ENCODE data around the gene ARHGDIA. TPM values are rescaled to one million over a fixed set of nuclear protein-coding genes. Genes with fewer than 3 reads are reported as not detected.

The ARHGDIA gene
- total RNA-seq, 1 experiment from 2014 or later, result 247 TPM

DNA sequence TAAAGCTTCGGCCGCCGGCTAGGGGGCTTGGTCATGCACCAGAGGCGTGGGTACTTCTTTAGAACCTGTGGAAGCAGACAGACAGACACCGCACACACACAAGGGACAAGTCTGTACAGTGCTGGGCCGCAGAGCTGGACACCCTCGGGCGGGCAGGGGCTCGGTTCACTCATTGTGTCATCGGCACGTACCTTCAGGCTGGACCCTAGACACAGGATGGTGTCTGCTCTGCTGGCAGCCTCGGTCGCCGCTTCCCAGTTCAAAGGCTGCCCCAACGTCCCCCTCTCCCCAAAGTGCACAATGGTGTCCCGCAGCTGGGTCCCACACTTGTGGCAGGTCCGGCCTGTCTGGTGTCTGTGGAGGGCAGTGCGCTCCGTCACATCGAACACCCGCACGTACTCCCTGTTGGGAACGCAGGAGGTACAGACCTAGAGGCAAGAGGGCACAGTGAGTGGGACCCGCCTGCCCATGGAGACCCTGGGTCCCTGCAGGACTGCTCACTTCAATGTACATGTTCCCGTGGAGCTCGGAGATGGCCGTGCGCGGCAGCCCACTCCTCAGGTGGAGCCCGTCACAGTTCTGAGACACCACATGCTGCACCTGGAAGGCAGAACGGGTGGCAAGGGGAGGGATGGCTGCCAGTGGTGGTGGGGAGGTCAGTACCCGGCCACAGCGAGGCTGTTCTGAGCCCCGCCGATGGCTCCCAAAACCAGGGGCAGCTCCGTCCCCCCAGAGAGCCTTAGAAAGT is 43.1 kb upstream of the ARHGDIA start:
- H3K9me3 Mint-ChIP-seq, result no peaks in the 10 kb centered on the region
- DNase-seq (ENCODE audit: low spot score), result no peak
- ChIA-PET CTCF (no interaction called here), POLR2A (interaction anchor here (2.0 kb wide), 1 partner anchor 9 kb away, joined by 7 read pairs; no protein-coding TSS in a partner anchor)
- TF ChIP-seq, protein P1, sequence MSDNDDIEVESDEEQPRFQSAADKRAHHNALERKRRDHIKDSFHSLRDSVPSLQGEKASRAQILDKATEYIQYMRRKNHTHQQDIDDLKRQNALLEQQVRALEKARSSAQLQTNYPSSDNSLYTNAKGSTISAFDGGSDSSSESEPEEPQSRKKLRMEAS (CRISPR knock-in tag; IDR thresholded peaks at IDR 0.05), result no peak
- TF ChIP-seq ELF4 (CRISPR knock-in tag; IDR thresholded peaks at IDR 0.05; ENCODE audit: low read depth), result no peak
- no peak for TF ChIP-seq TP53 (CRISPR knock-in tag; IDR thresholded peaks at IDR 0.05)
- TF ChIP-seq, protein P2, sequence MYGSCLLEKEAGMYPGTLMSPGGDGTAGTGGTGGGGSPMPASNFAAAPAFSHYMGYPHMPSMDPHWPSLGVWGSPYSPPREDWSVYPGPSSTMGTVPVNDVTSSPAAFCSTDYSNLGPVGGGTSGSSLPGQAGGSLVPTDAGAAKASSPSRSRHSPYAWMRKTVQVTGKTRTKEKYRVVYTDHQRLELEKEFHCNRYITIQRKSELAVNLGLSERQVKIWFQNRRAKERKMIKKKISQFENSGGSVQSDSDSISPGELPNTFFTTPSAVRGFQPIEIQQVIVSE (CRISPR knock-in tag; IDR thresholded peaks at IDR 0.05; ENCODE audit: borderline replicate concordance), result no peak
- no peak for TF ChIP-seq NR1H2 (CRISPR knock-in tag; IDR thresholded peaks at IDR 0.05)
- TF ChIP-seq, protein P3, sequence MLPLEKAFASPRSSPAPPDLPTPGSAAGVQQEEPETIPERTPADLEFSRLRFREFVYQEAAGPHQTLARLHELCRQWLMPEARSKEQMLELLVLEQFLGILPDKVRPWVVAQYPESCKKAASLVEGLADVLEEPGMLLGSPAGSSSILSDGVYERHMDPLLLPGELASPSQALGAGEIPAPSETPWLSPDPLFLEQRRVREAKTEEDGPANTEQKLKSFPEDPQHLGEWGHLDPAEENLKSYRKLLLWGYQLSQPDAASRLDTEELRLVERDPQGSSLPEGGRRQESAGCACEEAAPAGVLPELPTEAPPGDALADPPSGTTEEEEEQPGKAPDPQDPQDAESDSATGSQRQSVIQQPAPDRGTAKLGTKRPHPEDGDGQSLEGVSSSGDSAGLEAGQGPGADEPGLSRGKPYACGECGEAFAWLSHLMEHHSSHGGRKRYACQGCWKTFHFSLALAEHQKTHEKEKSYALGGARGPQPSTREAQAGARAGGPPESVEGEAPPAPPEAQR (CRISPR knock-in tag; IDR thresholded peaks at IDR 0.05), result no peak
- TF ChIP-seq, protein P4, sequence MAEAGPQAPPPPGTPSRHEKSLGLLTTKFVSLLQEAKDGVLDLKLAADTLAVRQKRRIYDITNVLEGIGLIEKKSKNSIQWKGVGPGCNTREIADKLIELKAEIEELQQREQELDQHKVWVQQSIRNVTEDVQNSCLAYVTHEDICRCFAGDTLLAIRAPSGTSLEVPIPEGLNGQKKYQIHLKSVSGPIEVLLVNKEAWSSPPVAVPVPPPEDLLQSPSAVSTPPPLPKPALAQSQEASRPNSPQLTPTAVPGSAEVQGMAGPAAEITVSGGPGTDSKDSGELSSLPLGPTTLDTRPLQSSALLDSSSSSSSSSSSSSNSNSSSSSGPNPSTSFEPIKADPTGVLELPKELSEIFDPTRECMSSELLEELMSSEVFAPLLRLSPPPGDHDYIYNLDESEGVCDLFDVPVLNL (CRISPR knock-in tag; IDR thresholded peaks at IDR 0.05; ENCODE audit: borderline replicate concordance, low read depth), result no peak
- H3K27ac Mint-ChIP-seq, result no peak overlapping the region
- ATAC-seq, result no peak
- H3K4me1 Mint-ChIP-seq, result peaks cover 16% of the 10 kb centered on the region
- no peaks in the 10 kb centered on the region for H3K27me3 Mint-ChIP-seq (ENCODE audit: low read depth)
- H3K36me3 Mint-ChIP-seq, result peaks cover 17% of the 10 kb centered on the region
- H3K4me3 Mint-ChIP-seq, result no peak overlapping the region

DNA sequence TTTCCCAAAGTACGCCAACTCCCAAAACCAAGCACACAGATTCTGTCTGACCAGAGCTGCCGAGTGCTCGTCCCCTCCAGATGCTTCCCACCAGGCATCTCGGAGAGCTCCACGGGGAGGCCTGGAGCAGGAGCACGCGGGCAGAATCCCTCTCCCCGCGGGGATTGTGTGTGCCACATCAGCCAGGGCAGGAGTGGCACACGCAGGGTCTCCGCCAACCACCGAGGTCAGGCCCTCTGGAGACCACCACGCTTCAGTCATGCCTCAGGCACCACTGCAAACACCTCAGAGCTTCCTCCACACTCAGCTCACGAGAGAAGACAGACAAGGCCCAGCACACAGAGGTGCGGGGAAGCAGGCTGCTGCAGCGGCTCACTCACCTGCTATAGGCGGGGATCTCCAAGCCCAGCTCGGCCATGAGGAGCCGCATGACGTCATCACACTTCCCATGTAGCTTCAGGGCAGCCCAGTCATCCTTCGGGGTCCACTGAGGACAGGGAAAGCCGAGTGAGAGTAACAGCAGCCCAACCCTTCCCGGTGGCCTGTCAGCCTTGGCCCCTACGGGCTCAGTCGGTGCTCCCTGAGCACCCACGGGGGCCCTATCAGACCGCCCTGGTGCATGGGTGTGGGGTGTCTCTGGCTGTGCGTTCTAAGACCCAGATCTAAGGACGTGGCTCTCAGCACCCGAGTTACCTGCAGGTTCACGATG is 42.4 kb upstream of the ARHGDIA start:
- DNase-seq (ENCODE audit: low spot score), result no peak
- POLR2A ChIA-PET, result interaction anchor here (2.0 kb wide), 1 partner anchor 10 kb away, joined by 7 read pairs; no protein-coding TSS in a partner anchor
- no peaks in the 10 kb centered on the region for H3K27me3 Mint-ChIP-seq (ENCODE audit: low read depth)
- peak overlapping the region; percentile 34; the same call in 1 of the 2 replicates for H3K27ac Mint-ChIP-seq
- H3K4me1 Mint-ChIP-seq, result peaks cover 16% of the 10 kb centered on the region
- no peak for ATAC-seq
- H3K36me3 Mint-ChIP-seq, result peaks cover 17% of the 10 kb centered on the region
- no peaks in the 10 kb centered on the region for H3K9me3 Mint-ChIP-seq
- TF ChIP-seq CREB1 (CRISPR knock-in tag; IDR thresholded peaks at IDR 0.05) (no peak), ZNF416 (CRISPR knock-in tag; IDR thresholded peaks at IDR 0.05) (no peak), NFYB (CRISPR knock-in tag; conservative IDR thresholded peaks at IDR 0.05; ENCODE audit: low read depth) (no peak), ZNF423 (CRISPR knock-in tag; IDR thresholded peaks at IDR 0.05) (no peak), ZNF232 (CRISPR knock-in tag; IDR thresholded peaks at IDR 0.05) (no peak), JUN (CRISPR knock-in tag; IDR thresholded peaks at IDR 0.05) (no peak), RELA (CRISPR knock-in tag; IDR thresholded peaks at IDR 0.05; ENCODE audit: borderline replicate concordance) (no peak), NFE2L1 (CRISPR knock-in tag; IDR thresholded peaks at IDR 0.05) (no peak)
- TF ChIP-seq, protein P5, sequence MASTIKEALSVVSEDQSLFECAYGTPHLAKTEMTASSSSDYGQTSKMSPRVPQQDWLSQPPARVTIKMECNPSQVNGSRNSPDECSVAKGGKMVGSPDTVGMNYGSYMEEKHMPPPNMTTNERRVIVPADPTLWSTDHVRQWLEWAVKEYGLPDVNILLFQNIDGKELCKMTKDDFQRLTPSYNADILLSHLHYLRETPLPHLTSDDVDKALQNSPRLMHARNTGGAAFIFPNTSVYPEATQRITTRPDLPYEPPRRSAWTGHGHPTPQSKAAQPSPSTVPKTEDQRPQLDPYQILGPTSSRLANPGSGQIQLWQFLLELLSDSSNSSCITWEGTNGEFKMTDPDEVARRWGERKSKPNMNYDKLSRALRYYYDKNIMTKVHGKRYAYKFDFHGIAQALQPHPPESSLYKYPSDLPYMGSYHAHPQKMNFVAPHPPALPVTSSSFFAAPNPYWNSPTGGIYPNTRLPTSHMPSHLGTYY (CRISPR knock-in tag; IDR thresholded peaks at IDR 0.05), result no peak
- CTCF ChIA-PET, result no interaction called here
- H3K4me3 Mint-ChIP-seq, result no peak overlapping the region
